T47D (cell line): ENCODE results near the gene ASTN2.
A peak's percentile ranks its signal among the peaks of the same experiment; 100 is the strongest.
"Not testable (repeated sequence)": the region's sequence is repeated elsewhere in the genome, so short reads cannot be mapped to it uniquely, and the experiment has no call there.

Source experiments
- DNase-seq, 2 experiments: peaks; one replicate each; pipeline versions ENCODE4 v3.0.0 to v3.0.0-alpha.2; 2011 to 2012; ENCODE audit warnings: low read depth in 1 of 2, low spot score in 1 of 2
- JUND ChIP-seq: IDR thresholded peaks from 2 replicates; pipeline ENCODE4 v1.6.1; 2012; ENCODE audit warnings: low read depth
- in situ Hi-C: cut with HindIII; loops from 2 replicates; pipeline ENCODE4 v1.10.0; 2016; ENCODE audit warnings: low sequenced_read_pairs, low pct_unique_long_range_greater_than_20kb

Gene ASTN2

DNA sequence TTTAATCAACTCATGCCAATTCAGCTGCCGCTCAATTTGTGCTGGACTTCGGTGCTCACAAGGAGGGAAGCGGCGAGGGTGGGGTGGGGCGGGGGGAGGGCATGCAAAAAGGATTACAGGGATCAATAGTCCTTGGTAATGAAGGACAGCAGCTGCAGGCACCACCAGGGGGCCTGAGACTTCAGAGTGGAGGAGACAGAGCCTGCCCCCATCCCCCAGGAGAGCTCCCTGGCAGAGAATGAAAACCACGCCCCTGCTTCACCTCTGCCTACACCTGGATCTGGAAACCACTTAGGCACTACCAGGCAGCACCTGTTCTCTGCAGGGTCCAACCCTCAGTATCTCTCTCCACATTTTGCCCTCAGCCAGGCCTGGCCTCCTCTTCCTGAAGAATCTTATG, 572.2 kb downstream of the ASTN2 start:
- in situ Hi-C loops: no loop called here
- DNase-seq: peak in 1 of 2 experiments; percentile 20

DNA sequence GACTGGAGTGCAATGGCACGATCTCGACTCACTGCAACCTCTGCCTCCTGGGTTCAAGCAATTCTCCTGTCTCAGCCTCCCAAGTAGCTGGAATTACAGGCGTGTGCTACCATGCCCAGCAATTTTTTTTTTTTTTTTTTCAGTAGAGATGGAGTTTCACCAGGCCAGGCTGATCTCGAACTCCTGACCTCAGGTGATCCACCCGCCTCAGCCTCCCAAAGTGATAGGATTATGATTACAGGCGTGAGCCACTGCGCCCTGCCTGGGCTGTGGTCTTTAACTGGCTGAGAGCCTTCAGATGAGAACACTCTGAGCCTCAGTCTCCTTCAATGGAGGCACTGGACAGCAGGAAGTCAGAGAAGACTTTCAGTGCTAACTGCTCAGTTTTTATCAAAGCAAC, 576.4 kb downstream of the ASTN2 start:
- DNase-seq, in situ Hi-C loops: not testable (repeated sequence)

More for the DNA sequence above, 572.2 kb downstream of the ASTN2 start:
- no peak for TF ChIP-seq JUND

DNA sequence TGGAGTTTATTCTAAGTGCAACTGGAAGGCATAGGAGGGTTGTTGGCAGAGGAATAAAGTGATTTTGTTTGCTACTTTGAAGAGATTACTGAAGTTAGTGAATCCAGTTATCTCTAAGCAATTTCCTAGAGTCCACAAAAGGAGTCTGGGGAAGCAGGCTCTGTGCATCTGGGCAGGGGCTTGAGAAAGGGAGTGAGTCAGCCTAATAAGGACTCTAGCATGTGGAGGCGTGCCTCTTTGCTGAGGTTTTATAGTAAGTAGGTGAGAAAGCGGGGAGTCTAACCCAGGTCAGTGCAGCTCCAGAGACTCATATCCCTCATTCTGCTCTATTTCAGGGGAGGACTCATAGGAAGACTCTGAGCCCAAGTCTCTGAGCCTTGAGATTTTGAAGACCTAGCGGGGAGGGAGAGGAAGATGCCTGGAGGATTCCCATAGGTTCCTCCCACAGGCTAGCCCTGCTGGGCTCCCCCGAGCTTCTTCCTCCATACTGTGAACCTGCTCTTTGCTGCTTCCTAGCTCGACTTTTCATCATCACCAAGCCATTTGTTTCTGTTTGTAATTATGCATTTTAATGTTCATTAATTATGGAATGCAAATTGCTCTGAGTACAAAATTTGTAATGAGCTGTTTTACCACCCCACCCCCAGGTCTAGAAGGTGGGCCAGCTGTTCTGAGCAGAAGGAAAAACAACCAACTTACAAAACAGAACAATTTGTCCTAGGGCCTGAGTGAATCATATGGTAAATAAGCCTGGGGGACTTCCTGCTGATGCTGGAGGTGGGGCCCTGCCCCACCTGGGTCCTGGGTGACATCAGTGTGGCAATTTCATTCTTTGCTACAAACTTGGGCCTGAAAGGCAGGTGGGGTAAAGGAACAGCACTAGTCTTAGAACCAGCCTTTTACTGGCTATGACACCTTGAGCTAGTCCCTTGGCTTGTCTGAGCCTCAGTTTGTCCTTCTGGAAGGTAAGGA, 577.6 kb downstream of the ASTN2 start:
- DNase-seq: no peak
- no peak for TF ChIP-seq JUND
- in situ Hi-C loops: no loop called here

DNA sequence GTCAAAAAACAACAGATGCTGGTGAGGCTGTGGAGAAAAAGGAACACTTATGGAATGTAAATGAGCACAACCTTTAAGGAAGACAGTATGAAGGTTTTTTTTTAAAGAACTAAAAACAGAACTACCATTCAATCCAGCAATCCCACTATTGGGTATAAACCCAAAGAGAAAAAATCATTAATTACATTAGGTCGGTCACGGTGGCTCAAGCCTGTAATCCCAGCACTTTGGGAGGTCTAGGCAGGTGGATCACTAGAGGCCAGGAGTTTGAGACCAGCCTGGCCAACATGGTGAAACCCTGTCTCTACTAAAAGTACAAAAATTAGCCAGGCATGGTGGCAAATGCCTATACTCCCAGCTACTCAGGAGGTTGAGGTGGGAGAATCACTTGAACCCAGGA, 584.5 kb downstream of the ASTN2 start:
- DNase-seq, in situ Hi-C loops: not testable (repeated sequence)

DNA sequence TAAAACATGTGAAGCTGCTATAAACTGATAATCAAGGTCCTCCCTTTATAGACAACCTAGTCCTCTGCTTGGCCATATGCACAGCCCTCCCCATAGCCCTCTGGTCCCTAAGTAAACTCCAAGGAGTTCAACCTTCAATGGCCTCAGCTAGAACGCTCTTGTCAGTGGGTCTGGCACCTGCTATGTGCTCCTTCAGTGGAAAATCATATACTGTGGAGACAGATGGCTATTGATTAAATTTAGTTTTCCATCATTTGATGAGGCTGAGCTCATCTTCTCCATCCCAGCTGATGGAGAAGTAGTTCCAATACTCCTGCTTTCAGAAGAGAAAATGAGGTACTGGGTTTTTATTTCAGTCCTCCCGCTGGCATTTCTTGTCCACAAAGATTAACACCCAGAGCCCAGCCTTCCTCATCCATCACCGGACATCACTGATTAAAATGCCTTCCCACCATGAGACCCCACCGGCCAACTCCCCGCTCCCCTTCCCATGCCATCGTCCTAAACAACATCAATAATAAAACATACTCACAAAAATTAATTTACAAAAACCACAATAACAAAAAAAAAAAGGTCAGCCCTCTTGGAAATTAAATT, 593.1 kb downstream of the ASTN2 start:
- DNase-seq: no peak
- in situ Hi-C loops: no loop called here
- no peak for TF ChIP-seq JUND

DNA sequence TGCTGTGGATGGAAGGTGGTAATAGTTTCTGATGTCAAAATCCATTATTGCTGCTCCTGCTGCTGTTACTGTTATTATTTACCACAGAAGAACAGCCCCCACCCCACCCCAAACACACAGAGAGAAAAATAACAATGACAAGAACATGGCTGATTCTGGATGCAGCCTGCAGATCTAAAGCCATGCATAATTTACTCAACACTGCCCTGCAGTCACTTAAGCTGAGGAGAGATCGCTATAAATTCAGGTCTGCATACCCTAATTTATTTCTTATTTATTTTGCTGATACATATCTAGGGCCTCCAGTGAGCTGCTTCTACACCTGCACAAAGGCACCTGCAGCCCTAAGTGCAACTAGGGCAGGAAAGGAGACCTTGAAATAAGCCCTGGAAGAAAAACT, 595.7 kb downstream of the ASTN2 start:
- in situ Hi-C loops: no loop called here
- no peak for DNase-seq
- no peak for TF ChIP-seq JUND

DNA sequence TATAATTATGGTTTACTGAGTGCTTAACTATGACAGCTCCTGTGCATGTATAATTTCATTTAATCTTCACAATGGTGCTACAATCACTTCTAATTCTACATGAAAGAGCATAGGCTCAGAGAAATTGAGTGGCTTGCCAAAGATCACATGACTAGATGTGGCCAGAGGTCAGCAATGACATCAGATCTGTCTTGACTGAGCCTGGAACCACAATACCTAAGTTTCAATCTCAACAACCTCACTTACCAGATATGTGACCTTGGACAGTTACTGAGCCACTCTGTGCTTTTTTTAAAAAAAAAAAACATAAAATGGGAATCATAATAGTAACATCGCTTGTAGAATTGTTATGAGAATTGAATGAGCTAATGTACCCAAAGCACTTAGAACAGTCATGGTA, 597.1 kb downstream of the ASTN2 start:
- in situ Hi-C loops: no loop called here
- TF ChIP-seq JUND: no peak
- no peak for DNase-seq

DNA sequence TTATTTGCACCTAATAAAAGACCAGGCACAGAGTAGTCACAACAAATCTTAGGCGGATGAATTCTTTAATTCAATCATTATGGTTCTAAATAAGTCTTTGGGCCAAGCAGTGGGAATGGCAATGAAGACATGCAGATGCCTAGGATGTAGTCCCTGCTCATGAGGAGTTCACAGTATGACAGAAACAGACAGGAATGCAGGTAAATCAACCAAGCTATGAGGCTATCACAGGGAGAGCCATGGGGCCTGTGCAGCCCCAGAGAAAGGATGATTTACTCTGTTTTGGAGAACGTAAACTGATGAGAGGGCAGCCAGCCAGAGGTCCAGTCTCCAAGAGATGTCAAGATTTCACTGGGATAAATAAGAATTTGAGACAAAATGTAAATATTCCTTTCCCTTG, 598.4 kb downstream of the ASTN2 start:
- no peak for TF ChIP-seq JUND
- in situ Hi-C loops: no loop called here
- DNase-seq: no peak

DNA sequence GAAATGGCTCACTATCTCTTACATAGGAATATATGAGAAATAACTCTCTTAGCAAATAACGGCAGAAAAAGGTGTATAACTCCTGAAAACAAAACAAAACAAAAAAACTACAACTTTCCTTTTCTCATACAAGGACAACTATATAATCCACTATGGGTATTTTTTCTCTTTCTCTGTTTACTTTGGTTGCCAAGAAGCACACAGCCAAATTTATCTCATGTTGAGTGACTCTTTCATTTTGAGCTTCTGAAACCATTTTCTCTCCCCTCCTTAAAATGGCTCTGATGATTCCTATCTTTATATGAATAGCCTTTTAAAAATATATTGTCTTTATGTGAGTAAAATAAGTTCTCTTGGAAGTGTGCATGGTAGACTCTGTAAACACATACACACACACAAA, 599.0 kb downstream of the ASTN2 start:
- no peak for DNase-seq
- in situ Hi-C loops: no loop called here
- no peak for TF ChIP-seq JUND

DNA sequence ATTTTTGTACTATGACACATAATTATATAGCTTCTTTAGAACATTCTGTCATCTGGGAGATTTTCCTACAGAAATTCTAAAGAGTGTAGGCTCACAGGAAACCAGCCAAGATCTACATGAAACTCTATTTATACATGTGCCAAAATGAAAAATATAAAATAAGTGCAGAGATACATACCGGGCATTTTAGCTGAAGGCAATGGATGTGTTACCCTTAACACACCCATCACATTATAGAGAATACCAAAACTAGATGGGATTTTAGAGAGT, 601.9 kb downstream of the ASTN2 start:
- TF ChIP-seq JUND: no peak
- in situ Hi-C loops: no loop called here

DNA sequence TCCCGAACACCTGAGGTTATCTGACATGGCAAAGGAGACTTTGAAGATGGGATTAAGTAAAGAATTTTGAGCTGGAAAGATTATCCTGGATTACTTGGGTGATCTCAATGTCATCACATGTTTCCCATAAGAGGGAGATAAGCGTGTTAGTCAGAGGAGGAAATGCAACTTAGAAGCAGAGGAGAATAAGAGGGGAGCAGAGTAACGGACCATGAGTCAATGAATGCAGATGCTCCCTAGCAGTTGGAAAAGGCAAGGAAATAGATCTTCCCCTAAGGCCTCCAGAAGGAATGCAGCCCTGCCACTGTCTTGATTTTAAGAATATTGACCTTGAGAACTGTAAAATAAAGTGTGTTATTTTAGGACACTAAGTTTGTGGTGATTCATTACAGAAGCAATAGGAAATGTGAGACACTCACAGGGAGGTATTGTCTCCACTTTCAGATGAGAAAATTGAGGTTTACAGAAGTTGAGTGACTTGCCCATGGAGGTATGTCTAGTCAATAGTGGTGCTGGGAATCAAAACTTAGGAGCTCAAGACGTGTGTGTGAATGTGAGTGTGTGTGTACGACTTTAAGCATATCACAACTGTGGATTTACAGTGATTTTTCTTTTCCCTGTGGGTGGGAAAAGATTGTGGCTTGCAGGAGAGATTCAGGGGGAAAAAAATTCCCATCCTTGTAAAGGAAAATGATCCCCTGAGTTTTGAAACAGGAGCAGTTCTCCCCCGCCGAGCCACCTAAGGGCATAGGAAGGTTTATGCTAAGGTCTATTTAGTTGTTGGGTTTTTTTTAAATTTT, 602.4 kb downstream of the ASTN2 start:
- in situ Hi-C loops: no loop called here
- TF ChIP-seq JUND: no peak
- no peak for DNase-seq

More for the DNA sequence above, 601.9 kb downstream of the ASTN2 start:
- DNase-seq: no peak

DNA sequence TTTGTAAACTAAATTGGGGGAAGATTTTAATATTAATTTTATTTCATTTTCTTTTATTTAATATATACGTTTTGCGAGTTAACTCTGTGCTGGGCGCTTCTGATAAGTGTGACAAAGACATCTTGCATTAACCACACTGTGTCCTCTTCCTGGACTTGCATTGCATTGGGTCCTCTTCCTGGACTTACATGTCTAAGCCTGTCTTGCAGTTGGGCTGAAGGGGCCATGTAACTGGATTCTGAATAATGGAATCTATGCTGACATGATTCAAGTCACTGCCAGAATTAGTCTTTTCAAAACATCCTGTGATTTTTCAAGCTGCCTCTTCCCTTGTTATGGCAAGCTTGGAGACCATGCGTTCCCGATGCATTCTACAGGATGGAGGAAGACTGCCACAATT, 605.2 kb downstream of the ASTN2 start:
- in situ Hi-C loops: no loop called here
- DNase-seq: no peak
- no peak for TF ChIP-seq JUND

DNA sequence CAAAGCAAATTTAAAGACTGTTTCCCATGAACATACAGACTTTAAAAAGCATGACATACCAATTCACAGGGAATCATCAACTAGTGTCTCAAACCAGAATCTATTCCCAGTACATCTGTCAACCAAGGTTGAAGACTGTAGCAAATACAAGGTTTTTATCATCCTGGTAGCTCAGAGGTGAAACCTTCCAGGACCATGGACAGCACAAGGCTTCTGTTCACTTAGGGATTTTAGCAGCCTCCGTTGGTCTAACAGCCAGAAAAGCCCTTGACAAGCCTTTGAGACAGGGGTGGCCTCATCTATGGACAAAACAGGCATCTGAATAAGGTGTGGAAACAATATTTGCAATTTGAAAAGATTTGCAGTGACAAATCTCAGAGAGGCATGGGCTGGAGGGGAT, 608.8 kb downstream of the ASTN2 start:
- peak; percentile 21 to 78 for DNase-seq
- in situ Hi-C loops: no loop called here
- TF ChIP-seq JUND: no peak
